DND-41 (cell line): ENCODE measurements around the gene PRKCE.

Experiments used
- EZH2 ChIP-seq: IDR thresholded peaks from 3 replicates; pipeline ENCODE4 v1.6.1; 2012; ENCODE audit warnings: borderline replicate concordance, low read depth, mild to moderate bottlenecking, moderate library complexity, low read length, inconsistent platforms; ENCODE audit not compliant: severe bottlenecking
- TF ChIP-seq, protein P1 (sequence below): IDR thresholded peaks from 2 replicates; pipeline ENCODE4 v1.5.1; 2012; ENCODE audit warnings: borderline replicate concordance, low read length, moderate library complexity, mild to moderate bottlenecking; ENCODE audit not compliant: poor library complexity, severe bottlenecking; ENCODE audit errors: extremely low read depth

DNA sequence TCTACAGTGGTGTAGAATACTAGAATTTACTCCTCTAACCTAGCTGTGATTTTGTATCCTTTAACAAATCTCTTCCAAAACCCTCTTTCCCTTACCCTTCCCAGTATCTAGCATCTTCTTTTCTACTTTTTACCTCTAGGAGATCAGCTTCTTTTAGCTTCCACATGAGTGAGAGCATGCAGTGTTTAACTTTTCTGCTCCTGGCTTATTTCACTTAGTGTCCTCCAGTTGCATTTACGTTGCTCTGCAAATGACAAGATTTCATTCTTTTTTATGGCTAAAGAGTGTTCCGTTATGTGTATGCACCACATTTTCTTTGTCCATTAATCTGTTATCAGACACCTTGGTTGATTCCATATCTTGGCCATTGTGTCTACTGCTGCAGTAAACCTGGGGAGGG, 228.5 kb downstream of the PRKCE start:
- TF ChIP-seq, protein P1, sequence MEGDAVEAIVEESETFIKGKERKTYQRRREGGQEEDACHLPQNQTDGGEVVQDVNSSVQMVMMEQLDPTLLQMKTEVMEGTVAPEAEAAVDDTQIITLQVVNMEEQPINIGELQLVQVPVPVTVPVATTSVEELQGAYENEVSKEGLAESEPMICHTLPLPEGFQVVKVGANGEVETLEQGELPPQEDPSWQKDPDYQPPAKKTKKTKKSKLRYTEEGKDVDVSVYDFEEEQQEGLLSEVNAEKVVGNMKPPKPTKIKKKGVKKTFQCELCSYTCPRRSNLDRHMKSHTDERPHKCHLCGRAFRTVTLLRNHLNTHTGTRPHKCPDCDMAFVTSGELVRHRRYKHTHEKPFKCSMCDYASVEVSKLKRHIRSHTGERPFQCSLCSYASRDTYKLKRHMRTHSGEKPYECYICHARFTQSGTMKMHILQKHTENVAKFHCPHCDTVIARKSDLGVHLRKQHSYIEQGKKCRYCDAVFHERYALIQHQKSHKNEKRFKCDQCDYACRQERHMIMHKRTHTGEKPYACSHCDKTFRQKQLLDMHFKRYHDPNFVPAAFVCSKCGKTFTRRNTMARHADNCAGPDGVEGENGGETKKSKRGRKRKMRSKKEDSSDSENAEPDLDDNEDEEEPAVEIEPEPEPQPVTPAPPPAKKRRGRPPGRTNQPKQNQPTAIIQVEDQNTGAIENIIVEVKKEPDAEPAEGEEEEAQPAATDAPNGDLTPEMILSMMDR = no peak
- TF ChIP-seq EZH2 = no peak
